Loucy (cell line): ENCODE results near the gene ZNF467.

Experiments
- H2AFZ ChIP-seq: fragments of 200-600 bp; sonication (generic); 2 replicates; pipeline ENCODE4 v1.6.0; 2016; ENCODE audit warnings: antibody characterized with exemption, mild to moderate bottlenecking, low read length, moderate library complexity
- H3F3A ChIP-seq: fragments of 200-600 bp; 2 replicates; pipeline ENCODE4 v1.6.0; 2016; ENCODE audit warnings: antibody characterized with exemption, low read depth, mild to moderate bottlenecking
- H3K27me3 ChIP-seq: fragments of 200-600 bp; sonication (generic); 2 replicates; pipeline ENCODE4 v1.6.1; 2014; ENCODE audit warnings: low read length, mild to moderate bottlenecking; ENCODE audit not compliant: insufficient read depth, poor library complexity, severe bottlenecking
- H3K36me3 ChIP-seq: fragments of 200-600 bp; sonication (generic); 2 replicates; pipeline ENCODE4 v1.6.1; 2016; ENCODE audit warnings: low read length; ENCODE audit not compliant: insufficient read depth
- H3K4me1 ChIP-seq: fragments of 200-600 bp; sonication (generic); 2 replicates; pipeline ENCODE4 v1.5.1; 2014; ENCODE audit warnings: low read length, mild to moderate bottlenecking; ENCODE audit not compliant: insufficient read depth, poor library complexity, severe bottlenecking
- H3K4me2 ChIP-seq: fragments of 200-600 bp; sonication (generic); 2 replicates; pipeline ENCODE4 v1.6.0; 2014; ENCODE audit warnings: antibody characterized with exemption, low read length, low read depth, mild to moderate bottlenecking; ENCODE audit not compliant: poor library complexity, severe bottlenecking
- H3K4me3 ChIP-seq: fragments of 200-600 bp; sonication (generic); 2 replicates; pipeline ENCODE4 v1.5.1; 2014; ENCODE audit warnings: low read length, mild to moderate bottlenecking, mixed read lengths; ENCODE audit not compliant: poor library complexity, severe bottlenecking
- H3K79me2 ChIP-seq: fragments of 200-600 bp; sonication (generic); 2 replicates; pipeline ENCODE4 v1.6.1; 2014; ENCODE audit warnings: low read length; ENCODE audit not compliant: insufficient read depth
- H3K9ac ChIP-seq: fragments of 200-600 bp; sonication (generic); 2 replicates; pipeline ENCODE4 v1.6.0; 2014; ENCODE audit warnings: mild to moderate bottlenecking, low read depth, low read length, moderate library complexity; ENCODE audit not compliant: poor library complexity, severe bottlenecking
- H3K9me2 ChIP-seq: fragments of 200-600 bp; sonication (generic); replicated peaks from 2 replicates; pipeline ENCODE4 v1.6.1; 2016; ENCODE audit warnings: low read depth, low read length, mixed read lengths
- H3K9me3 ChIP-seq: fragments of 200-600 bp; sonication (generic); 2 replicates; pipeline ENCODE4 v1.6.1; 2014; ENCODE audit warnings: mild to moderate bottlenecking, antibody characterized with exemption, low read length, low read depth; ENCODE audit not compliant: insufficient read depth
- H4K20me1 ChIP-seq: fragments of 200-600 bp; sonication (generic); 2 replicates; pipeline ENCODE4 v1.6.0; 2014; ENCODE audit warnings: antibody characterized with exemption, low read length, mild to moderate bottlenecking; ENCODE audit not compliant: insufficient read depth, poor library complexity, severe bottlenecking
- CTCF ChIP-seq: fragments of 200-600 bp; sonication (generic); conservative IDR thresholded peaks from 2 replicates; pipeline ENCODE4 v1.5.1; 2014; ENCODE audit warnings: mild to moderate bottlenecking, antibody characterized with exemption, low read length
- EZH2phosphoT487 ChIP-seq: fragments of 200-600 bp; IDR thresholded peaks from 2 replicates; pipeline ENCODE4 v1.6.1; 2018; ENCODE audit warnings: antibody characterized with exemption, mild to moderate bottlenecking, moderate library complexity, borderline replicate concordance

Gene ZNF467

GRCh38 chr7:149815661-149816266 is 42.4 kb upstream of the ZNF467 start:
- Histone ChIP-seq H3K9me3 (no peaks in the 10 kb centered on the region), H3K9ac (no peak overlapping the region), H3K9me2 (no peaks in the 10 kb centered on the region), H2AFZ (no peak overlapping the region), H3F3A (no peaks in the 10 kb centered on the region), H3K4me2 (no peak overlapping the region), H3K79me2 (no peaks in the 10 kb centered on the region), H3K4me3 (no peak overlapping the region), H3K4me1 (no peaks in the 10 kb centered on the region), H4K20me1 (no peaks in the 10 kb centered on the region), H3K27me3 (no peaks in the 10 kb centered on the region), H3K36me3 (no peaks in the 10 kb centered on the region)
- no peak for TF ChIP-seq EZH2phosphoT487
- TF ChIP-seq CTCF, result no peak

DNA sequence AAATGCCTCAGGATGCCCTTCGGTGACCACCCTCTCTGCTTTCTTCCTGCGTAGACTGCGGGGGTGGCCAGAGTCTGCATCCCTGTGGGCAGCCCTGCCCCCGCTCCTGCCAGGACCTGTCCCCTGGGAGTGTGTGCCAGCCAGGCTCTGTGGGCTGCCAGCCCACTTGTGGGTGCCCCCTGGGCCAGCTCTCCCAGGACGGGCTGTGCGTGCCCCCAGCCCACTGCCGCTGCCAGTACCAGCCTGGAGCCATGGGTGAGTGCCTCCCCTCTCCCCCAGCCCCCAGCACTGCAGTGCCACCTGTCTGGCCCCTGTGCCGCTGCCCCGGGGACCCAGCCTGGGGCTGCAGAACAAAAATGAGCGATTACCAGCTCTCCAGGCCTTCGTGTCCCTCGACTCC is 41.7 kb upstream of the ZNF467 start:
- TF ChIP-seq CTCF (no peak), EZH2phosphoT487 (no peak)
- no peaks in the 10 kb centered on the region for H3K9me2 ChIP-seq
- no peak overlapping the region for H3K4me3 ChIP-seq
- no peaks in the 10 kb centered on the region for H4K20me1 ChIP-seq
- H3K36me3 ChIP-seq, result no peaks in the 10 kb centered on the region
- H3K9ac ChIP-seq, result no peak overlapping the region
- no peaks in the 10 kb centered on the region for H3F3A ChIP-seq
- H2AFZ ChIP-seq, result no peak overlapping the region
- H3K4me1 ChIP-seq, result no peaks in the 10 kb centered on the region
- H3K4me2 ChIP-seq, result no peak overlapping the region
- H3K9me3 ChIP-seq, result no peaks in the 10 kb centered on the region
- H3K79me2 ChIP-seq, result no peaks in the 10 kb centered on the region
- no peaks in the 10 kb centered on the region for H3K27me3 ChIP-seq

- H3K4me1 ChIP-seq, result no peaks in the 10 kb centered on the region
- no peaks in the 10 kb centered on the region for H3K36me3 ChIP-seq
- no peak overlapping the region for H3K4me2 ChIP-seq
- TF ChIP-seq CTCF, result no peak
- no peak for TF ChIP-seq EZH2phosphoT487
- H2AFZ ChIP-seq, result no peak overlapping the region
- no peaks in the 10 kb centered on the region for H3K9me3 ChIP-seq
- H3K27me3 ChIP-seq, result no peaks in the 10 kb centered on the region
- H3K9me2 ChIP-seq, result no peaks in the 10 kb centered on the region
- H3K79me2 ChIP-seq, result no peaks in the 10 kb centered on the region
- no peak overlapping the region for H3K4me3 ChIP-seq
- H3K9ac ChIP-seq, result no peak overlapping the region
- no peaks in the 10 kb centered on the region for H4K20me1 ChIP-seq
- H3F3A ChIP-seq, result no peaks in the 10 kb centered on the region
Observed at GRCh38 chr7:149814494-149814893, 41.1 kb upstream of the ZNF467 start.
